SK-N-MC (cell line): ENCODE results near the gene LMO3.

Experiments used
- EZH2 ChIP-seq: fragments of 200-600 bp; sonication (generic); IDR thresholded peaks from one replicate; pipeline ENCODE4 v1.6.1; 2017; ENCODE audit warnings: antibody characterized with exemption
- POLR2AphosphoS5 ChIP-seq: IDR thresholded peaks from 2 replicates; pipeline ENCODE4 v1.6.1; 2012; ENCODE audit warnings: mild to moderate bottlenecking, low read depth, low read length, borderline replicate concordance

DNA sequence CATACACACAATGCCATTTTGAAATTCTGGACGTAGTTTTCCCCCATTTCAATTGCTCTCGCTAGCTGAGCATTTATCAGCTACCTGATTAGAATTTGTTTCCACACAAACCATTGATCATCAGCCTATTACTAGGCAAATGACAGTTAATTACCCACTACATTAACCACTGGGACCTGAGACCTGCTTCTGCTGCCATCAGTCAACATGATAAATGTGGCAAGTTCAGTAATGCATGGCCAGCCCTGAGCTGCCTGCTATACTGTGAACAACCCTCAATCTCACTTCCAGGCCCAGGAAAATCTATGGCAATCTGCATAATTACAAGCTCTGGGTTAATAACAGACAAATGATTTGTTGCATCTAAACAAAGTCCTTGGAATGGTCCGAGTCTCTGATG, 43.5 kb downstream of the LMO3 start:
- no peak for TF ChIP-seq POLR2AphosphoS5
- TF ChIP-seq EZH2, result no peak
